GM12878 (cell line): ENCODE results near the gene OTX2. TPM values are rescaled to one million over a fixed set of nuclear protein-coding genes. Genes with fewer than 3 reads are reported as not detected.

Experiments used
- ATAC-seq: fragments of 200-7000 bp; cut with Tn5 transposase; 3 replicates; pipeline ENCODE4 v1.9.1; 2020; ENCODE audit warnings: mild to moderate bottlenecking, moderate library complexity
- BruUV-seq: library from RNA; stranded (reverse); fragments of 400-500 nt; replicated peaks from 2 replicates; lab custom pipeline; 2021; lab: Mats Ljungman, UMichigan
- CTCF ChIA-PET: fragments of 300-600 bp; sonication (Branson Sonifier 250); formaldehyde crosslinking; extraction: SDS; loops from one replicate; lab custom pipeline; 2021; ENCODE audit warnings: inconsistent platforms; lab: Yijun Ruan, JAX
- POLR2A ChIA-PET: fragments of 350-600 bp; formaldehyde crosslinking; extraction: SDS; loops from one replicate; lab custom pipeline; 2021; ENCODE audit warnings: inconsistent platforms; lab: Charles Lee
- RAD21 ChIA-PET: fragments of 300-600 bp; sonication (Branson Sonifier 250); formaldehyde crosslinking; loops from one replicate; lab custom pipeline; 2023; ENCODE audit warnings: antibody characterized with exemption; ENCODE audit not compliant: unreplicated experiment; lab: Charles Lee
- SMC1A ChIA-PET: fragments of 300-600 bp; sonication (Branson Sonifier 250); formaldehyde crosslinking; loops from one replicate; lab custom pipeline; 2023; ENCODE audit not compliant: unreplicated experiment, uncharacterized antibody; lab: Charles Lee
- DNase-seq: peaks from one replicate; pipeline ENCODE4 v3.0.0-alpha.2; 2011; ENCODE audit warnings: low read depth, low spot score
- FAIRE-seq: peaks from 3 replicates; lab custom pipeline; 2011; peaks lifted over from hg19 to GRCh38; lab: Jason Lieb, UNC
- H2AFZ ChIP-seq: 2 replicates; pipeline ENCODE4 v1.6.0; 2011; ENCODE audit warnings: low read depth, low read length, control low read depth; ENCODE audit not compliant: control insufficient read depth
- H3K27ac ChIP-seq: 2 replicates; pipeline ENCODE4 v1.5.1; 2011; ENCODE audit warnings: control low read depth; ENCODE audit not compliant: control insufficient read depth, insufficient read depth
- H3K27me3 ChIP-seq, 2 experiments: replicated peaks in 1 of 2; 2 replicates each; pipeline versions ENCODE4 v1.6.0 to v1.6.1; 2011; ENCODE audit warnings: low read length in 1 of 2; ENCODE audit not compliant: control insufficient read depth in 2 of 2, insufficient read depth in 2 of 2
- H3K36me3 ChIP-seq, 2 experiments: 2 replicates each; pipeline ENCODE4 v1.5.1; 2011; ENCODE audit warnings: low read length in 1 of 2; ENCODE audit not compliant: control insufficient read depth in 2 of 2, insufficient read depth in 2 of 2
- H3K4me1 ChIP-seq: 2 replicates; pipeline ENCODE4 v1.6.1; 2011; ENCODE audit warnings: mild to moderate bottlenecking, low read length, moderate library complexity, mixed read lengths; ENCODE audit not compliant: control insufficient read depth, insufficient read depth
- H3K4me2 ChIP-seq: 2 replicates; pipeline ENCODE4 v1.6.0; 2011; ENCODE audit warnings: control low read depth; ENCODE audit not compliant: control insufficient read depth, insufficient read depth
- H3K4me3 ChIP-seq: fragments of 200-600 bp; sonication (generic); 2 replicates; pipeline ENCODE4 v1.5.1; 2016
- H3K79me2 ChIP-seq: 2 replicates; pipeline ENCODE4 v1.6.0; 2011; ENCODE audit warnings: low read length; ENCODE audit not compliant: control insufficient read depth, insufficient read depth
- H3K9ac ChIP-seq: 2 replicates; pipeline ENCODE4 v1.8.0; 2011; ENCODE audit warnings: low read length, control low read depth, mixed read lengths; ENCODE audit not compliant: control insufficient read depth, insufficient read depth
- H3K9me3 ChIP-seq: replicated peaks from 3 replicates; pipeline ENCODE4 v1.5.1; 2011; ENCODE audit warnings: mild to moderate bottlenecking, low read length; ENCODE audit not compliant: control insufficient read depth, insufficient read depth
- H4K20me1 ChIP-seq: 2 replicates; pipeline ENCODE4 v1.6.0; 2011; ENCODE audit not compliant: control insufficient read depth, insufficient read depth
- PKNOX1 ChIP-seq: fragments of 450-650 bp; IDR thresholded peaks from 2 replicates; pipeline ENCODE4 v1.6.1; 2016; ENCODE audit warnings: mild to moderate bottlenecking
- ZBTB33 ChIP-seq: fragments of 450-650 bp; IDR thresholded peaks from 2 replicates; pipeline ENCODE4 v1.6.1; 2017; ENCODE audit warnings: mild to moderate bottlenecking
- WGBS: methylation state at CpG from one replicate; pipeline ENCODE4 v1.1.6; 2016; ENCODE audit warnings: low lambda C conversion rate; ENCODE audit not compliant: insufficient replicate concordance, insufficient coverage; ENCODE audit errors: missing lambda C conversion rate; 5-methylcytosine and 5-hydroxymethylcytosine counted together
- in situ Hi-C: fragments of 300-500 bp; cut with MboI; formaldehyde crosslinking; loops from 9 replicates; pipeline ENCODE4 v1.14.3; 2018; ENCODE audit warnings: mixed read lengths
- intact Hi-C: fragments of 100-400 bp; cut with micrococcal nuclease; formaldehyde crosslinking; loops from one replicate; pipeline ENCODE4 v1.14.2; 2022; ENCODE audit not compliant: unreplicated experiment
- polyA plus RNA-seq, 11 experiments: library from polyadenylated mRNA; depleted of rRNA in 4 of 11; unstranded in 6 of 11; stranded (reverse) in 5 of 11; fragments of >200 nt; fragmentation: Nextera tagmentation in 4 of 11; fragmentation: Illumina TruSeq in 1 of 11; extraction: Ambion mirVana in 4 of 11; extraction: Trizol in 1 of 11; gene quantifications; 1 replicate in 1 of 11; 2 replicates in 10 of 11; pipeline versions ENCODE4 v1.2.1 to v1.2.3, GENCODE V29; 2011 to 2016; ENCODE audit warnings: inconsistent platforms in 2 of 11, missing spikeins in 2 of 11, low read depth in 1 of 11
- total RNA-seq, 4 experiments: library from RNA; depleted of rRNA in 3 of 4; stranded (reverse); fragments of >200 nt in 3 of 4; fragmentation: Illumina TruSeq in 1 of 4; extraction: Trizol in 1 of 4; gene quantifications; 2 replicates each; pipeline versions ENCODE4 v1.2.1 to v1.2.3, GENCODE V29; 2013 to 2021

OTX2 gene
- total and polyA plus RNA-seq, 10 of the 15 experiments (the other 5 are each of a cell fraction or from before 2014, with no cell fraction given), result not detected

DNA sequence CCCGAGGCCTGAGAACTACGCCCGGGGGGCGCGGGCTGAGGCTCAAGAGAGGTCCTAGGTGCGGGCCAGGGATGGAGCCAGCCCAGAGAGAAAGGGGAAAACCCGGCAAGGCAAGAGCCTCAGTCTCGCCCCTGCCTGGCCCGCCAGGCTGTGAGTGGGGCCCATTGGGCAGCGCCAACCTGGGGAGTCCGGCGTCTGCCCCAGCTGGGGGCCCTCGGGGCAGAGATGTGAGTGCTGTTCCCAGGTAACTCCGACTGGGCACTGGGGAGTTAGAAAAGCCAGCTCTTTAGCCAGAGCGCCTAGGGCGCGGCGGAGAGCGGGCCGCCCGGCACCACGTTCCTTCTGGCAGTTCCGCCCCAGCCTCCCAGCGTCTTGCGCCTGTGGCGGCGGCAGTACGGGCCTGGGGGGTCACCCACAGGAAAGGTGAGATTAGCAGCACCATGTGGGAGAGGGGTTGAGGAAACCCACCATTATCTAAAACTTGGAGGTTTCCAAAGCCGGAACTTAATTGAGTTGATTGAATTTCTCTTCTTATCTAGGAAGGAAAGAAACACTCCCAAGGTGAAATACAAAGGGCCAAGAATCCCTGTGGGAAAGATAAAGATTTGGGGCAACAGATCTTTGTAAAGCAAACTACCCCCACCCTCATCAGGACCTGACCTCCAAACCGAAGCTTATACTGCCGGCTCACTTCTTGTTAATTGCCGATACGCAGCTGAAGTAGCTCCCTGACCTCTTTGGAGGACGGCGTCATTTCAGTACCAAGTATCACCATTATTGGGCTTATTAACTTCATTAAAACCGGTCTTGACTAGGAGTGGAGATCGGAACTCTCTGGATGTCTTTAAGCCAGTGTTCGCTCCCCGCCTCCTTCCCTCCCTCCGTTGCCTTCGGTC is 11.6 kb downstream of the OTX2 start:
- H3K27me3 ChIP-seq, result peaks cover 11 to 21% of the 10 kb centered on the region in 2 experiments

More for the DNA sequence above, 11.6 kb downstream of the OTX2 start:
- ChIA-PET RAD21 (no interaction called here), POLR2A (no interaction called here), CTCF (no interaction called here)
- H3K4me2 ChIP-seq, result no peak overlapping the region
- H4K20me1 ChIP-seq, result no peaks in the 10 kb centered on the region
- FAIRE-seq (no peak), DNase-seq (no peak)
- intact Hi-C loops, result no loop called here
- H3K9me3 ChIP-seq, result no peaks in the 10 kb centered on the region; the same call in 2 of the 3 replicates
- no peak for TF ChIP-seq ZBTB33
- TF ChIP-seq PKNOX1, result no peak
- TF ChIP-seq, all 136 proteins: peak for 0
- Histone ChIP-seq H2AFZ (no peak overlapping the region), H3K27ac (no peak overlapping the region), H3K4me3 (no peak overlapping the region), H3K4me1 (no peaks in the 10 kb centered on the region), H3K79me2 (no peaks in the 10 kb centered on the region), H3K9ac (no peak overlapping the region), H3K36me3 (no peaks in the 10 kb centered on the region)
- no TSS peak for BruUV-seq
- ATAC-seq, result no peak
- SMC1A ChIA-PET, result no interaction called here
- in situ Hi-C loops, result no loop called here
- 54% methylated on average over 38 of the region's 41 CpGs for WGBS
